Measurements from ENCODE around the gene GPC6. TPM values are rescaled to one million over a fixed set of nuclear protein-coding genes. Genes with fewer than 3 reads are reported as not detected.

GPC6 gene
- total and polyA plus RNA-seq, 4 donors = 5.0 to 37.4 (median 18.9) TPM

- Histone ChIP-seq H3K36me3 (ENCODE audit: control insufficient read depth in 1 of 2, insufficient read depth in 2 of 2, low read length in 1 of 2) (no peaks in the 10 kb centered on the region), H3K9me3 (ENCODE audit: control insufficient read depth, low read length) (no peaks in the 10 kb centered on the region), H3K27ac (ENCODE audit: low read depth in 1 of 2, low read length in 2 of 2) (no peak overlapping the region), H3K27me3 (ENCODE audit: control insufficient read depth in 1 of 2, insufficient read depth in 2 of 2, low read length in 1 of 2) (no peaks in the 10 kb centered on the region), H3K4me1 (ENCODE audit: control insufficient read depth in 1 of 2, insufficient read depth in 2 of 2, low read length in 2 of 2) (no peaks in the 10 kb centered on the region), H3K4me3 (ENCODE audit: low read length in 2 of 2) (no peak overlapping the region)
- WGBS, 2 donors = 97 to 100% methylated on average over 1 of the region's 1 CpG
- ATAC-seq (ENCODE audit: low FRiP score) = no peak
- intact Hi-C loops (cut with DNase I) = no loop called here
- no peak for DNase-seq
These were observed 912.9 kb downstream of the GPC6 start for GRCh38 chr13:94139393-94139995.

DNA sequence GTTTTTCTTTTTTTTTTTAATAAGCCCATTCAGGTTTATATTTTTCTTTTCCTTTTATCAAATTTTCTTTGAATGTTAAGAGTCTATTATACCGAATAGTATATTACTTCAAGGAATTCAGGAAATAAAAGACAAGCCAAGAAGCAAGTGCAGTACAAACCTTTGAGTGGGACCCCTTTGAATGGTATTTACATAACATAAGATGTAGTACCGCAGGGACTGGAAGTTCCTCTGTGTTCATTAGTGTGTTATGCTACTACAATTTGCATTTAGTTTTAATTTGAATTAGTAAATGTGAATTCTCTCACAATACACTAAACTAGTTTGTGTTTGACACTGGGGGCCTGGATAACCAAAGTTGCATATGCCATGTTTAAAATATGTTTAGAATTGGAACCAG lies 913.4 kb downstream of the GPC6 start:
- H3K36me3 ChIP-seq (ENCODE audit: control insufficient read depth in 1 of 2, insufficient read depth in 2 of 2, low read length in 1 of 2) = no peaks in the 10 kb centered on the region
- WGBS, 2 donors = 61 to 66% methylated on average over 2 of the region's 2 CpGs
- intact Hi-C loops (cut with DNase I) = no loop called here
- DNase-seq (no peak), ATAC-seq (ENCODE audit: low FRiP score) (no peak)
- H3K4me3 ChIP-seq (ENCODE audit: low read length in 2 of 2) = no peak overlapping the region
- no peaks in the 10 kb centered on the region for H3K27me3 ChIP-seq (ENCODE audit: control insufficient read depth in 1 of 2, insufficient read depth in 2 of 2, low read length in 1 of 2)
- H3K27ac ChIP-seq (ENCODE audit: low read depth in 1 of 2, low read length in 2 of 2) = no peak overlapping the region
- H3K4me1 ChIP-seq (ENCODE audit: control insufficient read depth in 1 of 2, insufficient read depth in 2 of 2, low read length in 2 of 2) = no peaks in the 10 kb centered on the region
- H3K9me3 ChIP-seq (ENCODE audit: control insufficient read depth, low read length) = no peaks in the 10 kb centered on the region

DNA sequence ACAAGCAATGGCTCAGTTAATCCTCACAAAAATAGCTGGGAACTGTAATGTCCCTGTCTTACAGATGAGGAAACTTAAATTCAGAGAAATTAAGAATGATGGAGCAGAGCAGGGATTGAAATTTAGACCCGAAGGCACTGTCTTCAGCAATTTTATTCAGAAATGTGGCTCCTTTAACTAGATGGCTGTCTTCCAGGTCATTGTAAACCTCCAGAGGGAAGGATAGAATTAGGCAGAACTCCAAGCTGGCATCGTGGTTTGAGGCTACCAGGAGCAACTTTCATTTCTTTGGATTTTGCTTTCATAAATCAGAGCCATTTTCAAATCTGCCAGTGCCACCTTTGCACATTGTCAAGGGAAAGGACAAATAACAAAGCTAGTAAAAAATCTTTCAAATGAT lies 913.9 kb downstream of the GPC6 start:
- no peaks in the 10 kb centered on the region for H3K36me3 ChIP-seq (ENCODE audit: control insufficient read depth in 1 of 2, insufficient read depth in 2 of 2, low read length in 1 of 2)
- ATAC-seq (ENCODE audit: low FRiP score) (no peak), DNase-seq (no peak)
- no peak overlapping the region for H3K27ac ChIP-seq (ENCODE audit: low read depth in 1 of 2, low read length in 2 of 2)
- H3K4me3 ChIP-seq (ENCODE audit: low read length in 2 of 2) = no peak overlapping the region
- intact Hi-C loops (cut with DNase I) = no loop called here
- 47% methylated on average over 2 of the region's 2 CpGs for WGBS, 2 donors
- H3K4me1 ChIP-seq (ENCODE audit: control insufficient read depth in 1 of 2, insufficient read depth in 2 of 2, low read length in 2 of 2) = no peaks in the 10 kb centered on the region
- H3K9me3 ChIP-seq (ENCODE audit: control insufficient read depth, low read length) = no peaks in the 10 kb centered on the region
- no peaks in the 10 kb centered on the region for H3K27me3 ChIP-seq (ENCODE audit: control insufficient read depth in 1 of 2, insufficient read depth in 2 of 2, low read length in 1 of 2)

DNA sequence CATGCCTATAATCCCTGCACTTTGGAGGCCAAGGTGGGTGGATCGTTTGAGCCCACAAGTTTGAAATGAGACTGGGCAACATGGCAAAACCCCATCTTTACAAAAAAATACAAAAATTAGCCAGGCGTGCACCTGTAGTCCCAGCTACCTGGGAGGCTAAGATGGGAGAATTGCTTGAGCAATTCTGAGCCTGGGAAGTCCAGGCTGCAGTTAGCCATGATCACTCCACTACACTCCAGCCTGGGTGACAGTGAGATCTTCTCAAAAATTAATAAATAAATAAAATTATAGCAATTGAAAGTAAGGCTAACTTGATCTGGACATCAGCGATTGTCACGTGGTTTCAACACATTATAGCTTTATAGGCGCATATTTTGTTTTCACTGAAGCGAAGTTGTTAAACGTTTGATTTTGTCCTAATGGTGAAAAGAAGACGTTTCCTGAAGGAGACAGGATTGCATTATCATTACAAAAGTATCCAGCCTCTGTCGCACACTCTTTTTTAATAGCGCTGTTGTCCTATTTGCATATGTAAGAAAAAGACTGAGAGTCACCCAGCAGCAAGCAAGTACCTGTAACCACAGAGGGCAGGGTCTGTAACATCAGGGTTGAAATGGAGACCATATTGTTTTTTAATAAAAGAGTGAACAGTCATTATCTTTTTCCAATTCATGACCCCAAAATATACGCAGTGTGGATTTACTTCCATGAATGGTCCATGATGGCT lies 917.2 kb downstream of the GPC6 start:
- Histone ChIP-seq H3K4me3 (ENCODE audit: low read length in 2 of 2) (no peak overlapping the region), H3K4me1 (ENCODE audit: control insufficient read depth in 1 of 2, insufficient read depth in 2 of 2, low read length in 2 of 2) (no peaks in the 10 kb centered on the region), H3K27ac (ENCODE audit: low read depth in 1 of 2, low read length in 2 of 2) (no peak overlapping the region), H3K9me3 (ENCODE audit: control insufficient read depth, low read length) (no peaks in the 10 kb centered on the region), H3K27me3 (ENCODE audit: control insufficient read depth in 1 of 2, insufficient read depth in 2 of 2, low read length in 1 of 2) (no peaks in the 10 kb centered on the region), H3K36me3 (ENCODE audit: control insufficient read depth in 1 of 2, insufficient read depth in 2 of 2, low read length in 1 of 2) (no peaks in the 10 kb centered on the region)
- ATAC-seq (ENCODE audit: low FRiP score) (no peak), DNase-seq (no peak)
- 86 to 87% methylated on average over 11 of the region's 11 CpGs for WGBS, 2 donors
- intact Hi-C loops (cut with DNase I) = no loop called here

DNA sequence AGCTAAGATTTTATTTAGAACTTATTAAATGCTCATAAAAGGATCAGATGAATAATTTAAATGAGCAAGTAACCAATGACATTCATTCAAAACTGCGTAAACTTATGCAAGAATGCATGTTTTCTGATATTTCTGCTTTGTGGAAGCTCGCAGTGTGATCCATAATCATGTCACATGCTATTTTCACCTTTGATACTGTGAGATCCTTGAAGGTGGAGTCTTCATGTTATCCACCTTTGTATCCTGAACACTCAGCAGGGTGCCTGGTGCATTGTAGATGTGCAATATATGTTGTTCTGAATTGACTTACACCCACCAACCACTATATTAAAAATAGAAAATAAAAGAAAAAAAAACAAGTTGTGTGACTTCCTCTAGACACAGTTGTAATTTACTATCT lies 919.4 kb downstream of the GPC6 start:
- intact Hi-C loops (cut with DNase I) = no loop called here
- H3K36me3 ChIP-seq (ENCODE audit: control insufficient read depth in 1 of 2, insufficient read depth in 2 of 2, low read length in 1 of 2) = no peaks in the 10 kb centered on the region
- DNase-seq (no peak), ATAC-seq (ENCODE audit: low FRiP score) (no peak)
- no peak overlapping the region for H3K4me3 ChIP-seq (ENCODE audit: low read length in 2 of 2)
- no peak overlapping the region for H3K27ac ChIP-seq (ENCODE audit: low read depth in 1 of 2, low read length in 2 of 2)
- WGBS, 2 donors = 48 to 49% methylated on average over 2 of the region's 2 CpGs
- no peaks in the 10 kb centered on the region for H3K27me3 ChIP-seq (ENCODE audit: control insufficient read depth in 1 of 2, insufficient read depth in 2 of 2, low read length in 1 of 2)
- H3K9me3 ChIP-seq (ENCODE audit: control insufficient read depth, low read length) = no peaks in the 10 kb centered on the region
- no peaks in the 10 kb centered on the region for H3K4me1 ChIP-seq (ENCODE audit: control insufficient read depth in 1 of 2, insufficient read depth in 2 of 2, low read length in 2 of 2)

GRCh38 chr13:94153586-94153985 lies 927.0 kb downstream of the GPC6 start:
- H3K4me1 ChIP-seq (ENCODE audit: control insufficient read depth in 1 of 2, insufficient read depth in 2 of 2, low read length in 2 of 2) = peaks cover 2 to 3% of the 10 kb centered on the region in 2 donors
- ATAC-seq (ENCODE audit: low FRiP score) (no peak), DNase-seq (no peak)
- no peak overlapping the region for H3K4me3 ChIP-seq (ENCODE audit: low read length in 2 of 2)
- H3K27me3 ChIP-seq (ENCODE audit: control insufficient read depth in 1 of 2, insufficient read depth in 2 of 2, low read length in 1 of 2) = no peaks in the 10 kb centered on the region
- no peaks in the 10 kb centered on the region for H3K9me3 ChIP-seq (ENCODE audit: control insufficient read depth, low read length)
- H3K27ac ChIP-seq (ENCODE audit: low read depth in 1 of 2, low read length in 2 of 2) = no peak overlapping the region
- intact Hi-C loops (cut with DNase I) = no loop called here
- no peaks in the 10 kb centered on the region for H3K36me3 ChIP-seq (ENCODE audit: control insufficient read depth in 1 of 2, insufficient read depth in 2 of 2, low read length in 1 of 2)
- WGBS, 2 donors = 98% methylated on average over 2 of the region's 2 CpGs

- Histone ChIP-seq H3K27ac (ENCODE audit: low read depth in 1 of 2, low read length in 2 of 2) (no peak overlapping the region), H3K27me3 (ENCODE audit: control insufficient read depth in 1 of 2, insufficient read depth in 2 of 2, low read length in 1 of 2) (no peaks in the 10 kb centered on the region), H3K4me1 (ENCODE audit: control insufficient read depth in 1 of 2, insufficient read depth in 2 of 2, low read length in 2 of 2) (peaks cover 2 to 3% of the 10 kb centered on the region in 2 donors), H3K9me3 (ENCODE audit: control insufficient read depth, low read length) (no peaks in the 10 kb centered on the region), H3K36me3 (ENCODE audit: control insufficient read depth in 1 of 2, insufficient read depth in 2 of 2, low read length in 1 of 2) (no peaks in the 10 kb centered on the region), H3K4me3 (ENCODE audit: low read length in 2 of 2) (no peak overlapping the region)
- intact Hi-C loops (cut with DNase I) = no loop called here
- ATAC-seq (ENCODE audit: low FRiP score) (peak; percentile 67), DNase-seq (peak in 1 of 2 donors; percentile 58)
- 3% methylated on average over 2 of the region's 2 CpGs for WGBS, 2 donors
These were observed 927.8 kb downstream of the GPC6 start for GRCh38 chr13:94154367-94154766.

DNA sequence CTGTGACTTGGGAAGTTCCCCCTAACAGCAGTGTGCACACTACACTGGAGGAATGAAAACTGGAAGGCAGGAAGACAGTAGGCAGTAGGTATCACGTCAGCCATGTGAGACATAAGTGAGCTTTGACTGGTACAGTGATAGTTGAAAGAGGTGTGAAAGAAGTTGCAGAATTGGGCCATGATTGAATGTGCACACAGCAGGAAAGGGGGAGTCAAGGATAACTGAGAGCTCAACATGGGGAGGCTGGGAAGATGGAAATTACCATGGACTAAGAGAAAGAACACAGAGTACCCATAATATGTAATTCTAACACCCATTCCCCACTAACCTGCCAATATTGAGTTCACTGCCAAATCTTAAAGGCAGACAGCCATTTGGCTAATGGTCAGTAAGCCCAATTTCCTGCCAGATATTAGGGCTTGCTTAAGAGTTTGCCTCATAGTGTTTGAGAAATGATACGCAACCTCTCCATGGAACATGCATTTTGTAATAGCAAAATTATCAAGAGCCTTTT lies 931.2 kb downstream of the GPC6 start:
- H3K27ac ChIP-seq (ENCODE audit: low read depth in 1 of 2, low read length in 2 of 2) = no peak overlapping the region
- no peak for DNase-seq
- intact Hi-C loops (cut with DNase I) = no loop called here
- no peak overlapping the region for H3K4me3 ChIP-seq (ENCODE audit: low read length in 2 of 2)
- WGBS, 2 donors = 14 to 28% methylated on average over 2 of the region's 2 CpGs
- peaks cover 2 to 3% of the 10 kb centered on the region in 2 donors for H3K4me1 ChIP-seq (ENCODE audit: control insufficient read depth in 1 of 2, insufficient read depth in 2 of 2, low read length in 2 of 2)
- ATAC-seq (ENCODE audit: low FRiP score) = peak; percentile 77
- H3K9me3 ChIP-seq (ENCODE audit: control insufficient read depth, low read length) = no peaks in the 10 kb centered on the region
- no peaks in the 10 kb centered on the region for H3K27me3 ChIP-seq (ENCODE audit: control insufficient read depth in 1 of 2, insufficient read depth in 2 of 2, low read length in 1 of 2)
- no peaks in the 10 kb centered on the region for H3K36me3 ChIP-seq (ENCODE audit: control insufficient read depth in 1 of 2, insufficient read depth in 2 of 2, low read length in 1 of 2)

DNA sequence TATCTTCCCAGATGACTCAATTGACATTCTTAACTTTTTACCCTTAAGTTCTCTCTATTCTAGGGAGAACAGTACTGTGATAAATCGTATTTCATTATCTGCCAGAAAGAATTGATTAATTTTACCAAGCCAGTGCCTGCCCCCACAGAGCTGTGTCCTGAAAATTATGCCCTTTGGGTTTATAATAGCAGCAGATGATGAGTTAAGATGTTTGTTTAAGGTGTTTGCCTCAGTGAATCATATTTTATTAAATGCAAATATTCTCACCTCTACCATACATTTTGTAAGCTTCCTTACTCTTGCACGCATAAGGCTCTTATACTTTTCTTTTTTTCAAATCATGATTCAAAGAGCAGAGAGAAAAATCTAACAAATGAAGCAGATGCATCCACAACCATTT lies 934.3 kb downstream of the GPC6 start:
- Histone ChIP-seq H3K36me3 (ENCODE audit: control insufficient read depth in 1 of 2, insufficient read depth in 2 of 2, low read length in 1 of 2) (no peaks in the 10 kb centered on the region), H3K27ac (ENCODE audit: low read depth in 1 of 2, low read length in 2 of 2) (no peak overlapping the region), H3K4me3 (ENCODE audit: low read length in 2 of 2) (no peak overlapping the region), H3K9me3 (ENCODE audit: control insufficient read depth, low read length) (no peaks in the 10 kb centered on the region), H3K27me3 (ENCODE audit: control insufficient read depth in 1 of 2, insufficient read depth in 2 of 2, low read length in 1 of 2) (no peaks in the 10 kb centered on the region), H3K4me1 (ENCODE audit: control insufficient read depth in 1 of 2, insufficient read depth in 2 of 2, low read length in 2 of 2) (peaks cover 0 to 2% of the 10 kb centered on the region in 2 donors)
- 94% methylated on average over 2 of the region's 2 CpGs for WGBS, 2 donors
- no peak for DNase-seq
- ATAC-seq (ENCODE audit: low FRiP score) = no peak
- intact Hi-C loops (cut with DNase I) = no loop called here
